Activated naive CD8-positive, alpha-beta T cell (primary cell): Measurements from ENCODE around the gene KRT84.

Experiments
- H3K27ac Mint-ChIP-seq: one replicate; pipeline ENCODE4 v1.8.0; 2021; ENCODE audit warnings: mixed read lengths
- H3K27me3 Mint-ChIP-seq: one replicate; pipeline ENCODE4 v1.8.0; 2021; ENCODE audit warnings: mixed read lengths
- H3K36me3 Mint-ChIP-seq: one replicate; pipeline ENCODE4 v1.8.0; 2021; ENCODE audit warnings: mixed read lengths
- H3K4me1 Mint-ChIP-seq: one replicate; pipeline ENCODE4 v1.8.0; 2021; ENCODE audit warnings: low read depth, mixed read lengths
- H3K4me3 Mint-ChIP-seq: one replicate; pipeline ENCODE4 v1.8.0; 2021; ENCODE audit warnings: mild to moderate bottlenecking, mixed read lengths
- H3K9me3 Mint-ChIP-seq: one replicate; pipeline ENCODE4 v1.8.0; 2021; ENCODE audit warnings: low read depth, mixed read lengths

KRT84 gene

DNA sequence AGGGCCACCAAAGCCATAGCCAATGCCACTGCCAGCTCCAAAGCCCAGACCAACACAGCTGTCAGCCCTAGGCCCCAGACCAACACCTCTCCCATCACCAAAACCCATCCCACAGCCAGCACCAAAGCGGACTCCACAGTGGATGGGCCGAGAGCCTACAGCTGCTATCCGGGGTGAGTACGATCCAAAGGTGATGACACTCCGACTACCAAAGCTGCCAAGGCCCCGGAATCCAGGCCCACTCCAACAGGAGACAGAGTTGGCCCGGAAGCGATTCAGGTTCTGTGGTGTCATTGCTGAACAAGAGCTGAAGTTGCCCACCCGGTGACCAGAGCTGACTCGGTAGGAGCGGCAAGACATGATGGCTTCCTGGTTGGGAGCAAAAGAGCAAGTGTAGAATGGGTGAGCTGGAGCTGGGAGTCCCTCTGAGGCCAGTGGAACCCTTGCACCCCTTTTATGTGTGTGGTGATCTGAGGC, at the start of gene KRT84:
TSS of gene KRT84 (minus strand) at position 427 of the 477 bp plus-strand sequence. CDS start at position 360, 67 bp downstream.
- no peak within 1 kb of the TSS for H3K27ac Mint-ChIP-seq
- H3K36me3 Mint-ChIP-seq: no peaks in the 10 kb centered on the region
- no peak within 1 kb of the TSS for H3K4me3 Mint-ChIP-seq
- H3K27me3 Mint-ChIP-seq: no peaks in the 10 kb centered on the region
- H3K4me1 Mint-ChIP-seq: peaks cover 18% of the 10 kb centered on the region
- H3K9me3 Mint-ChIP-seq: no peaks in the 10 kb centered on the region

DNA sequence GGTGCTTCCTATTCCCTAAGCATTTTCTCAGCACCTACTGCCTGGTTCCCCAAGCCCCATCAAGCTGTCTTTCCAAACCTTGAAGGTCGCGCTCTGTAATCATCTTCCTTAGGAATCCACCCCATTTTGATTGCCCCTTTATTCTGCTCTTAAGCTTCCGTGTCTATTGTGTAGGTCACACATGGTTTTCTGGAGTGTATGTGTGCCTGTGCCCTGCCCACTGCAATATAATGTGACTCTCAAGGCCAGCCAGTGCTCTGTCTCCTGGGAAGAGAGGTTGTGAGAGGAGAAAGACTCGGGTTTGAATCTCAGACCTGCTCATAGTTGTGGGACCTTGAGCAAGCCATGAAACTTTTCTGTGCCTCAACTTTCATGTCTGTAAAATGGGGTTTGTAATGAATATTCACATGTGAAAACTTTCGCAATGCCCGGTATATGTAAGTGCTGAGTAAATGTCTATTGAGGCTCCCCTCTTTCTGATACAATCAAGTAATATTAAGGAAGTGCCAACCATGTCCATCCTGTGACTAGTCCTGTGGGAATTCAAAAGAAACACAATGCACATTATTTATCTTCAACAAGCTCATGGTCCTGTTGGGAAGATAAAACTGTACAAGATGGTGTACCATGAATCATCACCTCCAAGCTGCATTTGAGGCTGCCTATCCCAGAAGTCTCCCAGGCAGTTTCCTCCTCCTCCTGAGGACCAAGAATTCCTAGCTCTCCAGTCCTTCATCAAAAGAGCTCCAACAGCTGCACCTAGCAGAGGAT, 49.5 kb upstream of the KRT84 start:
- Mint-ChIP-seq H3K27me3 (peaks cover 12% of the 10 kb centered on the region), H3K4me3 (no peak overlapping the region), H3K36me3 (no peaks in the 10 kb centered on the region), H3K27ac (no peak overlapping the region), H3K9me3 (no peaks in the 10 kb centered on the region), H3K4me1 (no peaks in the 10 kb centered on the region)

GRCh38 chr12:52434081-52434733, 48.8 kb upstream of the KRT84 start, which contains the start of gene KRT75:
TSS of gene KRT75 (minus strand) at chr12:52434371. CDS start at chr12:52434304, 67 bp downstream.
- H3K27me3 Mint-ChIP-seq: peaks cover 12% of the 10 kb centered on the region
- no peak within 1 kb of the TSS for H3K27ac Mint-ChIP-seq
- H3K36me3 Mint-ChIP-seq: no peaks in the 10 kb centered on the region
- H3K4me1 Mint-ChIP-seq: no peaks in the 10 kb centered on the region
- no peaks in the 10 kb centered on the region for H3K9me3 Mint-ChIP-seq
- no peak within 1 kb of the TSS for H3K4me3 Mint-ChIP-seq

DNA sequence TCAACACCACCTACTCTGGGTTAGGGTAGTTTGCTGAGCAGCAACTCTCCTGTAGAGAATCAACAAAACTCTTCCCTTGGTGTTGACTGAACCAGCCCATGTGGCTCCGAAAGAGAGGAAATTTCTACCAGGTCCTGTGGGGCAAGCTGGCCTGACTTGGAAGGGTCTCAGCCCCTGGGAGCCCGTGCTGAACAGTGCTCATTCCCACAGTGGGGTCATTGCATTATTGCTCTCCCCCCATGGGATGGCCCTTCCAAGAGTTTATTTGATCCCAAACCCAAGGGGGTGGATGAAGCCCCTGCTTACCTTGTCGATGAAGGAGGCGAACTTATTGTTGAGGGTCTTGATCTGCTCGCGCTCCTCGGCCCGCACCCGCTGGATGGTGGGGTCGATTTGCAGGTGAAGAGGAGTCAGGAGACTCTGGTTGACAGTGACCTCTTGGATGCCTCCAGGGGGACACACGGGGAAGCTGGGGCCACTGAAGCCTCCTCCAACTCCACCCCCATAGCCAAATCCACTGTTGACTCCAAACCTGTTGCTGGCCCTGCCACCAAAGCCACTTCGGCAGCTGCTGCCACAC, 48.1 kb upstream of the KRT84 start:
- no peaks in the 10 kb centered on the region for H3K36me3 Mint-ChIP-seq
- no peaks in the 10 kb centered on the region for H3K4me1 Mint-ChIP-seq
- no peaks in the 10 kb centered on the region for H3K9me3 Mint-ChIP-seq
- no peak overlapping the region for H3K4me3 Mint-ChIP-seq
- H3K27me3 Mint-ChIP-seq: peaks cover 16% of the 10 kb centered on the region
- H3K27ac Mint-ChIP-seq: no peak overlapping the region

DNA sequence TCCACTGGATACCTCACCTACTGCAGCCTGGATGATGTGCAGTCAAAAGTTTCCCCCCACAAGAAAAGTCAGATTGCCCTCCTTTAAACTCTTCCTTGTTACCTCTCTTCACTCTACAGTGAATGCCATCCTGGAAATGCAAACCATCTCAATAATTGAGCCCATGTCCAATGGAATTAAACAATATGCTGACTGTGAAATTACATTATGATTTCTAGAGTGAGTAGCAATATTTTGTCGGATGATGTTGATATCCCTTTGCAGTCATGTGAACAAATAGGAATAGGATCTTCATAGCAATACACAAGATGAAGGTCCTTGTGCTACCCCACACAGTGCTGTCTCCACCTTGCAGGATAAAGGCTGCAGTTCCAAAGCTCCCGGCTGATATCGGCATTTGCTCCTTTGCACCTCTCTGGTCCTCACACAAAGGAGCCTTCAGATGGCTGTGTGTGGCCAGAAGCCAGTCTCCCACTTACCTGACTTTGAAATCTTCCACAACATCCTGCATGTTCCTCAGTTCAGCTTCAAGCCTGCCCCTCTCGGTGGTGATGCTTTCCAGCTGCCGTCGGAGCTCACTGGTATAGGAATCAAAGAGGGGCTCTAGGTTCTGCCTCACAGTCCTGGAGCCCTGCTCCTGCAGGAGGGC, 47.2 kb upstream of the KRT84 start:
- Mint-ChIP-seq H3K27me3 (peaks cover 16% of the 10 kb centered on the region), H3K4me1 (no peaks in the 10 kb centered on the region), H3K4me3 (no peak overlapping the region), H3K36me3 (no peaks in the 10 kb centered on the region), H3K27ac (no peak overlapping the region), H3K9me3 (no peaks in the 10 kb centered on the region)

DNA sequence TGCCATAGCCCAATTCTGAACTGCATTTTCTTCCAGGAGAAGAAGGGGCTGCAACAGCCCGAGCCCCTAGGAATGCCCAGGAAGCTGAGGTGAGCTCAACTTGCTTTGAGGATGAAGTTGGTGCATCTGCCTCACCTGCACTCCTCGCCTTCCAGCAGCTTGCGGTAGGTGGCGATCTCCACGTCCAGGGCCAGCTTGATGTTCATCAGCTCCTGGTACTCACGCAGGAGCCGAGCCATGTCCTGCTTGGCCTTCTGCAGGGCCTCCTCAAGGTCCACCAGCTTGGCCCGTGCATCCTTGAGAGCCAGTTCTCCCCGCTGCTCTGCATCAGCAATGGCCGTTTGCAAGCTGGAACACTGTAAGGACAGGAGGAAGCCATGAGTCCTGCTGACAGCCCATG, 42.7 kb upstream of the KRT84 start:
- H3K27me3 Mint-ChIP-seq: peaks cover 14% of the 10 kb centered on the region
- H3K36me3 Mint-ChIP-seq: no peaks in the 10 kb centered on the region
- H3K9me3 Mint-ChIP-seq: no peaks in the 10 kb centered on the region
- H3K4me1 Mint-ChIP-seq: no peaks in the 10 kb centered on the region
- no peak overlapping the region for H3K27ac Mint-ChIP-seq
- no peak overlapping the region for H3K4me3 Mint-ChIP-seq

GRCh38 chr12:52427083-52427482, 41.6 kb upstream of the KRT84 start:
- H3K4me1 Mint-ChIP-seq: no peaks in the 10 kb centered on the region
- H3K36me3 Mint-ChIP-seq: no peaks in the 10 kb centered on the region
- H3K9me3 Mint-ChIP-seq: no peaks in the 10 kb centered on the region
- H3K4me3 Mint-ChIP-seq: no peak overlapping the region
- peaks cover 12% of the 10 kb centered on the region for H3K27me3 Mint-ChIP-seq
- no peak overlapping the region for H3K27ac Mint-ChIP-seq

GRCh38 chr12:52426034-52426433, 40.6 kb upstream of the KRT84 start:
- peaks cover 9% of the 10 kb centered on the region for H3K27me3 Mint-ChIP-seq
- no peak overlapping the region for H3K4me3 Mint-ChIP-seq
- H3K9me3 Mint-ChIP-seq: no peaks in the 10 kb centered on the region
- H3K36me3 Mint-ChIP-seq: no peaks in the 10 kb centered on the region
- H3K27ac Mint-ChIP-seq: no peak overlapping the region
- H3K4me1 Mint-ChIP-seq: no peaks in the 10 kb centered on the region

- no peak overlapping the region for H3K27ac Mint-ChIP-seq
- peaks cover 9% of the 10 kb centered on the region for H3K27me3 Mint-ChIP-seq
- no peaks in the 10 kb centered on the region for H3K9me3 Mint-ChIP-seq
- H3K4me1 Mint-ChIP-seq: no peaks in the 10 kb centered on the region
- H3K4me3 Mint-ChIP-seq: no peak overlapping the region
- H3K36me3 Mint-ChIP-seq: no peaks in the 10 kb centered on the region
Measured at GRCh38 chr12:52425466-52425865, 40.0 kb upstream of the KRT84 start.

GRCh38 chr12:52423661-52424500, 38.4 kb upstream of the KRT84 start:
- Mint-ChIP-seq H3K36me3 (no peaks in the 10 kb centered on the region), H3K4me3 (no peak overlapping the region), H3K27me3 (peaks cover 4% of the 10 kb centered on the region), H3K9me3 (no peaks in the 10 kb centered on the region), H3K4me1 (no peaks in the 10 kb centered on the region), H3K27ac (no peak overlapping the region)

- no peaks in the 10 kb centered on the region for H3K9me3 Mint-ChIP-seq
- no peak overlapping the region for H3K4me3 Mint-ChIP-seq
- H3K27ac Mint-ChIP-seq: no peak overlapping the region
- H3K27me3 Mint-ChIP-seq: peaks cover 3% of the 10 kb centered on the region
- no peaks in the 10 kb centered on the region for H3K4me1 Mint-ChIP-seq
- H3K36me3 Mint-ChIP-seq: no peaks in the 10 kb centered on the region
Measured at GRCh38 chr12:52423035-52423434, 37.6 kb upstream of the KRT84 start.

DNA sequence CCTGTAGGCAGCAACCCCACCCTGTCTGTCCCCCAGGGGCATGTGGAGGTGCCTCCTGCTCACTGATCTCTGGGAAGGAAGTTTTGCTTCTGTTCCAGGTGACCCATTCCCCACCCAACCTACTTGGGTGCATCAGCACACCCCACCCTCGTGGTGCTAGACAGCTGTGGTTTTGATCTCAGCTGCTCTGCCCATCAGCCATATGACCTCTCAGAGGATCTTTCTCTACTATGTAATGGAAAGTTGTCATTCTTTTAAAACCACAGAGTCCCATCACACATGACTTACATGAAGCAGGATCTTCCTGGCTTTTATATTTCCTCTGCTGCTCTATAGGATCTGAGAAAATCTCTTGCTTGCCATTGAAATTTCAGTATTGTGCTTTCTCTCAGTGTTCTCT, 34.2 kb upstream of the KRT84 start:
- H3K27me3 Mint-ChIP-seq: peaks cover 3% of the 10 kb centered on the region
- H3K4me3 Mint-ChIP-seq: no peak overlapping the region
- H3K36me3 Mint-ChIP-seq: no peaks in the 10 kb centered on the region
- no peaks in the 10 kb centered on the region for H3K9me3 Mint-ChIP-seq
- H3K27ac Mint-ChIP-seq: no peak overlapping the region
- no peaks in the 10 kb centered on the region for H3K4me1 Mint-ChIP-seq

- H3K27me3 Mint-ChIP-seq: peaks cover 3% of the 10 kb centered on the region
Measured at GRCh38 chr12:52418576-52419110, 33.2 kb upstream of the KRT84 start.

GRCh38 chr12:52417740-52418139, 32.3 kb upstream of the KRT84 start:
- H3K27ac Mint-ChIP-seq: no peak overlapping the region
- H3K9me3 Mint-ChIP-seq: no peaks in the 10 kb centered on the region
- no peaks in the 10 kb centered on the region for H3K4me1 Mint-ChIP-seq
- no peaks in the 10 kb centered on the region for H3K36me3 Mint-ChIP-seq
- no peak overlapping the region for H3K4me3 Mint-ChIP-seq
- H3K27me3 Mint-ChIP-seq: peaks cover 7% of the 10 kb centered on the region

More at GRCh38 chr12:52418576-52419110, 33.2 kb upstream of the KRT84 start:
- Mint-ChIP-seq H3K9me3 (no peaks in the 10 kb centered on the region), H3K4me3 (no peak overlapping the region), H3K36me3 (no peaks in the 10 kb centered on the region), H3K4me1 (no peaks in the 10 kb centered on the region), H3K27ac (no peak overlapping the region)
